Measurements from ENCODE around the gene NUBP2.

The NUBP2 gene, protein sequence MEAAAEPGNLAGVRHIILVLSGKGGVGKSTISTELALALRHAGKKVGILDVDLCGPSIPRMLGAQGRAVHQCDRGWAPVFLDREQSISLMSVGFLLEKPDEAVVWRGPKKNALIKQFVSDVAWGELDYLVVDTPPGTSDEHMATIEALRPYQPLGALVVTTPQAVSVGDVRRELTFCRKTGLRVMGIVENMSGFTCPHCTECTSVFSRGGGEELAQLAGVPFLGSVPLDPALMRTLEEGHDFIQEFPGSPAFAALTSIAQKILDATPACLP

GRCh38 chr16:1782408-1783264 lies at the start of gene NUBP2, which contains the start of gene SPSB3:
Gene NUBP2, plus strand, starts transcription at chr16:1782960. Its CDS starts 61 bp downstream, at chr16:1783021.
Gene SPSB3, minus strand, starts transcription at chr16:1782571. Its CDS starts 1,088 bp downstream, at chr16:1781483.
- DNase-seq: peak; percentile 94 to 99 (median 97)

GRCh38 chr16:1734123-1734522 lies 48.6 kb upstream of the NUBP2 start:
- no peak for DNase-seq

- no peak for DNase-seq
Measured at GRCh38 chr16:1734816-1735215, 47.9 kb upstream of the NUBP2 start.

- DNase-seq: no peak
Measured at GRCh38 chr16:1740234-1740633, 42.5 kb upstream of the NUBP2 start.

- DNase-seq: no peak
Measured at GRCh38 chr16:1740781-1741490, 41.8 kb upstream of the NUBP2 start.

DNA sequence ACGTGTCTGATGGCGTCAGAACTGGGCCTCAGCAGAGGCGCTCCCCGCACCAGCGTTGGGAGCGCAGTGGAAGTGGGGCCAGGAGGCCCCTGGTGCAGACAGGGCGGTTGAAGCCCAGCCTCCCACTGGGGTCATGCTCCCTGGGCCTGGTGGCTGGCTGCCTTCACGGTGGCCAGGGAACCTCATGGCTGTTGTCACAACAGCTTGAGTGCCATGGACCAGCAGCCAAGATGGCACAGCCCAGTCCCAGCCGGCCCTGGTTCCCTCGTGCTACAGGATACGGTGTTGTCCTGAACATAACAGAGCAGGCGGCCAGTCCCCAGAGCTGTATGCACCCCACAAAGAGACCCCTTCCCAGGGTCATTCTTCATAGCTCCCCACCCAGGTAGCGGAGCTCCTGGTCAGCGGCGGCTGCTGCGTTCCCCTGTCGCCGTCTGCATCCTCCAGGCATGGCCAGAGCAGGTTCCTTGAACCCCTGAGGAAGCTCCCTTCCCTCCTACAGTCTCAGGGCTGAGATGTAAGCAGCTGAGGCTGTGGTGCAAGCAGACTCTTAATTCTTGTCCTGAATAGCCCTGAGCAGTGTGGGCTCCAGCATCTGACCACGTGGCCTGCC lies 41.1 kb upstream of the NUBP2 start:
- DNase-seq: no peak

DNA sequence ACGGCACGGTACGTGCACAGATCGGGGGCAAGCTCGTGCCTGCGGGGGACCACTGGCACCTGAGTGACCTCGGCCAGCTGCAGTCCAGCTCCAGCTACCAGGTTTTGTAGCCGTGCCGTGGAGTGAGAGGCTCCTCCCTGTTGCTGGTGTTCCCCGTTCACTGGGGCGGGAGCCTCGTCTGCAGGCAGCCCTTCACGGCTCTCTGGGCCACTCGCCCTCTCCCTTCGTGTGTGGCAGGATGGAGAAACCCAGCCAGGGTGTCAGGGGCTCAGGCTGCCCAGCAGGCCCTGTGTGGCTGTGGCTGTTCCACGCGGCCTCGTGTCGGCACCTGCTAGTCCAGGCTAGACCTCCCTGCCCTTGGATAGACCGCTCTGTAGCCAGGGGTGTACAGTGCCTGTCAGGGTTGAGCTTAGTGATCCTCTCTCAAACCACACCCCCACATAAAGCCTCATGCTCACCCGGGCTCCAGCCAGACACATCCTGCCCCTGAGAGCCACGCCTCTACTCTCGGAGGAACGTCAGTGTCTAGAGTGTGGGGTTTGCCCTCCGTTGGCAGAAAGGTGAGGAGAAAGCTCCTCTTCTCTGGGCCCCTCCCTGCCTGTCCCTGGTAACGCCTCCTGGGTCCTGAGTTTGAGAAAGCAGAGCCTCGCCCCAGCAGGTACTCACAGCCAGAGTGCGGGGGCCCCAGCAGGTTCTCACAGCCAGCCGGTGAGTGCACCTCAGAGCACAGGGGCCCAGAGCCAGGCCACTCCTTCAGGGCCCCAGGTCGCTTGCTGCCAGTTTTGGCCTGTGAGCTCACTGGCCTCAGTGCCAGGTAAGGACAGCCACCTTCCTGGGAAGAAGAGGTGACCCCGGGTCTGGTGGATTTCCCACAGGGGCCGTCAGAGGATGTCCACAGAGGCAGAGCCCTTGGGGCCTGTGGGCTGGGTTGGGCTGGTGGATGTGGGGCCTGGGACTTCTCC lies 39.1 kb upstream of the NUBP2 start:
- no peak for DNase-seq

GRCh38 chr16:1744338-1744840 lies 38.4 kb upstream of the NUBP2 start:
- DNase-seq: no peak

DNA sequence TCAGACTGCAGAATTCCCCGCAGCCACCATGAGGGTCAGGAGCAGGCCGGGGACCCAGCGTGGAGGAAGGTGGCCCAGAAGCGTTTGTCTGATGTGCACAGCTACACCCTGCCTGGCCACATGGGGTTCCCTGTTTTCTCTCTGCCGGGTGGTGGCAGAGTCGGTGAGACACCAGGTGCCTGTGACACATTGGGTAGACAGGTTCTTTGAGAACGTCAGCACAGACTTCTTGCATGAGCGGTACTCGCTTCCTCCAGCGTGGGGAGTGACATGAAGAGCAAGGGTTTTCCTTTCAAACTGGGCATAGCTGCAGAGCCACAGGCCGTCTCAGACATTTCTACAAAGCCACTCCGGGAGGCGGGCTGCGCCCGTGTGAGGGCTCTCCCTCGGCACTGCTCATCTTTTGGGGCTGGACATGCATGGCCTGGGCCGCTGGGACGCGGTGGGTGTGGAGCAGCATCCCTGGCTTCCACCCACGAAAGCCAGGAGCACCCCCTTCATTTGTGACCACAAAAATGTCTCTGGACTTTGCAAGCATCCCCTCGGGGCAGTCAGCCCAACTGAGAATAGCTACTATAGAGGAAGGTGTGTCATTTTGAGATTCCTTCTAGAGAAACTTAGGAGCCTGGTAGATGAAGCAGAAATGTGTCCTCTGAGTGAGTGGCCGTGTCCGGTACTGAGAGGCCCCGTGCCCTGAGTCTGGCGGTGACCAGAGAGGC lies 37.4 kb upstream of the NUBP2 start:
- DNase-seq: no peak

GRCh38 chr16:1745900-1746692 lies 36.7 kb upstream of the NUBP2 start:
- DNase-seq: no peak

DNA sequence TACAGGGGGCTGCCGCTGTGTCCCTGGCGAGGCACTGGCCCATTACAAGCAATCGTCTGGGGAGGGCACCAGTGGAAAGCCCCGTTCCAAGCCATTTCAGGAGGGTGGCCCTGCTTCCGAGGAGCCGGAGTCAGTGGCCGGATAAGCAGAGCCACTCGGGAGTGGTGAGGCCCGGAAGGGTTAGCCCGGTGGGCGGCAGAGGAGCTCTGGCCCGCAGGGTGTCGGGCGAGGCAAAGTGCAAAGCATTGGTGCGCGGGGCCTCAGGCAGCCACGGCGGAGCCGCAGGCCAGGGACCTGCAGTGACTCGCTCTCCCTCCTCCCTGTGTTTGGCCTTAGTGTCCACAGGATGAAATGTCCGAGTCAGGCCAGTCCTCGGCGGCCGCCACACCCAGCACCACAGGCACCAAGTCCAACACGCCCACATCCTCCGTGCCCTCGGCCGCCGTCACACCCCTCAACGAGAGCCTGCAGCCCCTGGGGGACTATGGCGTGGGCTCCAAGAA lies 36.0 kb upstream of the NUBP2 start:
- no peak for DNase-seq

DNA sequence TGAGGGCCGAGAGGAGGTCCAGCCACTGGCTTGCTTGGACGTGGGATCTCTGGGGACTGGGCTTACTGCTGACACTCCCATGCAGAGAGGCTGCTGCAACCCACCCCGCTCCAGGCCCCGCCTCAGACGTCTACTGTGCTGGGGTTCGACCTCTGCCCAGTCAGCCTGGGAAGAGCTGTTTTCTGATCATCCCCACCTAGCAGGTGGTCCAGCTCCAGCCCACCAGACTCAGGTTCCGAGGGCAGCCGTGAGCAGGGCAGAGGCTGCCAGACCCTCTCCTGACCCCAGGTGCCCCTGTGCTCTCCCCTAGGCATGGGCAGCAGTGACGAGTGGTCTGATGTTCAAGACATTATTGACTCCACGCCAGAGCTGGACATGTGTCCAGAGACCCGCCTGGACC lies 34.8 kb upstream of the NUBP2 start:
- DNase-seq: no peak

DNA sequence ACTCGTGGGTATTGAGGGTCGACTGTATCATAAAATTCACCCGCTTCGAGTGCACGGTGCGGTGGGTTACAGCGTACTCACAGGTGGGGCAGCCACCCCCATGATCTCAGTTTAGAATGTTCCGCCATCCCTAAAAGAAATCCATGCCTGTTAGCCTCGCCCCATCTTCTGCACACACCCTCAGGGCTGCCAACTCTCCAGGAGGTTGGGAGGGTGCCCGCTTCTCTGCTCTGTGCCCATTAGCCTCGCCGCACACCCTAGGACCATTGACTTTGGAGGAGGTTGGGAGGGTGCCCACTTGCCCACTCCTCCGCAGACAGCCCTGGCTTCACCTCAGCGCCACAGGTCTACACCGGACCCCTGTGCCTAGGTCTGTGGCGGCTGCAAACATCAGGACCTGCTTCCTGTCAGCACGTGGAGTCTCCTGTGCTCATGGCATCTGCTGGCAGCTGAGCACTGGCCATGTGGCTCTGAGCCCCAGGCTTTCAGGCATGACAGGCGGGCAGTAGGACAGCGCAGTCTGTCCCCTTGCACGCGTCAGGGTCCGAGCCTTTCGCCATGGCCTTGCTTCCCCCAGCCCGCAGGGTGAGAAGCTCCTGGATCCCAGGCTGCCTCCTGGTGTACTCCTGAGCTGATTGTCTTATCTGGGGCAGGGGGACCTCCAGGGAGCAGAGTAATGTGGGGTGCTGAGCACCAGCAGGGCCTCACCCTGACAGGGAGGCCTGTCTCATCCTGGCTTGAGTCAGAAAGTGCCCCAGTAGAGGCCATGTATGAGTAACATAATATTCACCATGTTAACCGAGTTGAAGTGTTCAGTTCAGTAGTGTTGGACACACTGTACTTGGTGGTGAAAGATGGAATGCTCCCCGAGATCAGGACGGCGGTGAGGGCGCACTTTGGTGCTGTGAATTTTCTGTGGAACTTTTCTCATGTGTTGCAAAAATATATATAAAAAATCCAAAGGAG lies 33.3 kb upstream of the NUBP2 start:
- no peak for DNase-seq

DNA sequence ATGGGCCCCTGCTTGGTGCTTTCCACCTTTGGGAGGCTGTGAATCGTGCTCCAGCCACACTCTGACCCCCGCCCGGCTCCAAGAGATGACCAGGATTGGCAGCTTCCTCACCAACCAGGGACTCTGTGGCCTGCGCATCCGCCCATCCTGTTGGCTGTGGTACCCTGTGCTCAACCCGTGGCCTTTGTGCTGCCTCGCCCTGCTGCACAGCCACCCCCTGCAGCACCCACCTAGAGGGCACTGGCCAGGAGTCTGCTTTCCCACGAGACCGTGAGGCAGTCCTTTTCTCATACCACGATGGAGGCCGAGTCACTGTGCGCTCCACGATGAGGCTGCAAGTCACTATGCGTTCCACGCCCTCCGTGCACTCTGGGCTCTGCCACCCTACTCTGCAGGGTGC lies 30.8 kb upstream of the NUBP2 start:
- no peak for DNase-seq

GRCh38 chr16:1752853-1753252 lies 29.9 kb upstream of the NUBP2 start:
- no peak for DNase-seq

DNA sequence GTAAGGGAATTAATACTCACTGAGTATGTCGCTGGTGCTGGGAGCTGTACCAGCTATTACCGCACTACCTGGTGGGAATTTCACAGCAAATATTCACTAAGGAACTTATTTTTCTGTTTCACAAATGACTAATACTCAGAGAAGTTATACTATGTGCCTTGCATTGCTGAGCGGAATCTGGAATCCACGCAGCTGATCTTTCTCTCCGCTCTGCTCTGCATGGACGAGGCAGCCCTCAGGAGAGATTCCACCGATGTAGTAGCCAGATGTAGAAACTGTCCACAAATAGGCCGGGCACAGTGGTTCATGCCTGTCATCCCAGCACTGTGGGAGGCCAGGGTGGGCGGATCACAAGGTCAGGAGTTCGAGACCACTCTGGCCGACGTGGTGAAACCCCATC lies 28.6 kb upstream of the NUBP2 start:
- DNase-seq: no peak

DNA sequence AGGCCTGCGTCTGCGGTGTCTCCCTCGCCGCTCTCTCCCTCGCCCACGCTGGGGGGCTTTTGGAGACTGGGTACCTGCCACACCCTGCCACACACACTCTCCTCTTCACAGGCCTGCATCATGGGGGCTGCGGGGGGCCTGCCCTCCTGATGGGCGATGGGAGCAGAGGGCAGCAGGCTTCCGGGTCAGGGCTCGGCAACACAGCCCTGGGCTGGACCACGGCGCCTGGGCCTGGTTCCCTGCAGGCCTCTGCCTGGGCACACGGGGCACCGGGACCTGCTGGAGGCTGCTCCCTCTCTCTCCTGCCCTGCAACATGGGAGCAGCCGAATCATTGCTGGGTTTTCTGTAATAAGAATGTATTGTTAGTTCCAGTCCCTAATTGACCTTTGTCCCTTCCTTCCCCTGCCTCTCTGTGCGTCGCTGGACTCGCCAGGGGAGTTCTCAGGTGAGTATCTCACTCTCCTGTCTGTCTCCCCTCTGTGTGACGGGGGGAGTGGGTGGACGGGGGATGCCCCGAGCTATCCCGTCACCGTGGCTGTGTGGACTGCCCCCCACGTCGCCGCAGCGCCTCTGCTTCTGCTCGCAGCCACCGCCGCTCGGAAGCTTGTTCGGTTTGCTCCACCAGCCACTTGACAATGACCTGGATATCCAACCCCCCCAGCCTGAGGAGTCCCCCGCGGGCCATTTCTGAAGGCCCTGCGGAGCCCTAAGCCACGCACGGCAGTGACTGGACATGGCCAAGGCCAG lies 24.9 kb upstream of the NUBP2 start:
- no peak for DNase-seq

DNA sequence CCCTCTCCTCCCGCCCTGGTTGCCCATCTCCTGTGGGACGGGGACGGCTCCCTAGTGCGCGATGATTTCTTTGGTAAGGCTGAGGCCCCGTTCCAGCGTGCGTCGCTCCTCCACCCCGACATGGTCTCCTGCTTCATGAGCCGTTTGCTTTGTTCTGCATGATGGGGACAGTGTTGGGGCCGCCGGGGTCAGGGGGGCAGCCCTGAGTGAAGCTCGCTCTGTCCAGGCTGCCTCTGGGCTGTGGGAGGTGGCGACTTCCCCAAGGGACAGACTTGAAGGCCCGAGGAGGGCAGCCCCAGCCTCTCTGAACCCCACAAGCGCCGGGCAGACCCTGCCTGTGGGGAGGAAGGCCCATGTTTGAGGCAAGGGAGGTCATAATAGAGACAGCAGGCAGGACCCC lies 23.8 kb upstream of the NUBP2 start:
- no peak for DNase-seq

Measured in stimulated activated naive CD4-positive, alpha-beta T cell (primary cell).